ENCODE data around the gene BCAS3. TPM values are rescaled to one million over a fixed set of nuclear protein-coding genes. Genes with fewer than 3 reads are reported as not detected.

BCAS3 gene
- total RNA-seq, 2 experiments from 2014 or later: 13.4 to 14.5 TPM

DNA sequence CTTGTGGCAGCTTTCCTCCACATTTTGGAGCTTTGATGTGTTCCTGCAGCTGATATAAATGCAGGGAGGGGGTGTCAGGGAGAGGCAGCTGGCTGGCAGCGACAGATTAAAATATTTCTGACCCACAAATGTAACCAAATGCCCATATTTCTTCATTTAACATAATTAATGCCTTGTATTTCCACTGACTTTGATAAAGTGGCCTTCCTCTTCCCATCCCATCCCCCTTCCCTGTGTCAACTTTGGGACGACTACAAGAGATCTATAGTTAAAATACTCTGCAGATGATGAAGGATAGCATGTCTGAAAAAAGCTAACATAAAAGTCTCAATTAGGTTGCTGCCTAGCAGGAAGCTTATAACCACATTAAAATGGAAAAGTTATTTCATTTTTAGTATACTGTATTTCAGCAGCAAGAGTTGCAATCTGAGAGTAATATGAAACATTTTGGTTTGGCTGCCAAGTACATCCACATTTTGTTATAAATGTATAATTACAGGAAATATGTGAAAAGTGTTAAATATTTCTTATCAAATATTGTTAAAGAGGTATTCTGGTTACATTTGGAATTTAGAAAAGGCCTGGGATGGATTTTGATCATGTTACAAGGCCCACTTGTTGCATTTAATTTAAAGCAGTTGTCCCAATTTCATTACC is 483.3 kb downstream of the BCAS3 start:
- Histone ChIP-seq H4K20me1 (ENCODE audit: insufficient read depth, low read length) (no peaks in the 10 kb centered on the region), H3K4me2 (ENCODE audit: low read length) (no peak overlapping the region), H3K27ac (ENCODE audit: low read depth, low read length, poor library complexity, severe bottlenecking) (no peak overlapping the region), H3K79me2 (ENCODE audit: insufficient read depth, low read depth, low read length) (no peaks in the 10 kb centered on the region), H3K9me3 (ENCODE audit: low read length) (no peaks in the 10 kb centered on the region), H2AFZ (ENCODE audit: low read length) (no peak overlapping the region), H3K9me2 (ENCODE audit: insufficient read depth, low read length) (no peaks in the 10 kb centered on the region), H3K36me3 (ENCODE audit: insufficient read depth, low read length) (no peaks in the 10 kb centered on the region), H3K4me1 (ENCODE audit: insufficient read depth, low read length, poor library complexity, severe bottlenecking) (no peaks in the 10 kb centered on the region), H3K4me3 (ENCODE audit: low read depth, low read length, poor library complexity, severe bottlenecking) (no peak overlapping the region)
- ChIA-PET POLR2A (no interaction called here), CTCF (ENCODE audit: unreplicated experiment) (interaction anchor here (0.5 kb wide), 1 partner anchor 215 kb away, joined by 3 read pairs; no protein-coding TSS in a partner anchor)
- DNase-seq (ENCODE audit: low spot score): no peak
- intact Hi-C loops (cut with micrococcal nuclease; ENCODE audit: unreplicated experiment): no loop called here
- no TSS peak for BruUV-seq (replicated peaks)
- TF ChIP-seq, protein P1, sequence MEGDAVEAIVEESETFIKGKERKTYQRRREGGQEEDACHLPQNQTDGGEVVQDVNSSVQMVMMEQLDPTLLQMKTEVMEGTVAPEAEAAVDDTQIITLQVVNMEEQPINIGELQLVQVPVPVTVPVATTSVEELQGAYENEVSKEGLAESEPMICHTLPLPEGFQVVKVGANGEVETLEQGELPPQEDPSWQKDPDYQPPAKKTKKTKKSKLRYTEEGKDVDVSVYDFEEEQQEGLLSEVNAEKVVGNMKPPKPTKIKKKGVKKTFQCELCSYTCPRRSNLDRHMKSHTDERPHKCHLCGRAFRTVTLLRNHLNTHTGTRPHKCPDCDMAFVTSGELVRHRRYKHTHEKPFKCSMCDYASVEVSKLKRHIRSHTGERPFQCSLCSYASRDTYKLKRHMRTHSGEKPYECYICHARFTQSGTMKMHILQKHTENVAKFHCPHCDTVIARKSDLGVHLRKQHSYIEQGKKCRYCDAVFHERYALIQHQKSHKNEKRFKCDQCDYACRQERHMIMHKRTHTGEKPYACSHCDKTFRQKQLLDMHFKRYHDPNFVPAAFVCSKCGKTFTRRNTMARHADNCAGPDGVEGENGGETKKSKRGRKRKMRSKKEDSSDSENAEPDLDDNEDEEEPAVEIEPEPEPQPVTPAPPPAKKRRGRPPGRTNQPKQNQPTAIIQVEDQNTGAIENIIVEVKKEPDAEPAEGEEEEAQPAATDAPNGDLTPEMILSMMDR (conservative IDR thresholded peaks at IDR 0.05; ENCODE audit: low read length): no peak
- TF ChIP-seq EZH2phosphoT487 (IDR thresholded peaks at IDR 0.05; ENCODE audit: borderline replicate concordance, low read depth, low read length): no peak

DNA sequence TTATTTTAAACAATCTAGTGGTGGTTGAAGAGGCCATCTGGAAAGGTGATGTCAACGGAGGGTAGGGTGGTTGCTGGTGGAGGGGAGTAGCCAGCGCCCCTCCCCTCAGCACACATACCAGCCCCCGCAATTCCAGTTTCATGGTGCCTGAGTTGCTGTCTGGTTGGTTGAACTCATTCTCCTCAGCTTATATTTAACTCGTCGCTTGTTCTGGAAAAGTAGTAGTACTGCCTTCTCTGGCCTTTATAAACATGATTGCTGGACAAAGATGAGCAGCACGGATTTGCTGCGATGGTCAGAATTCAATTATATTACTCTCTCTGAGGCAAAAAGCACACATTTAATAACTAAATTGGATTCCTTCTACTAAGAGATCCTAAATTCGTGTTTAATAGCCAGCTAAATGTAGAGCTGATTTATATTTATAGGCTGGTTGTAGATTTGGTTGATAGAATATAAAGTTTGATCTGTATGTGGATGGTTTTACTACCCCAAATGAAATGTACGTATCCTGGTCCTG is 484.0 kb downstream of the BCAS3 start:
- H3K9me3 ChIP-seq (ENCODE audit: low read length): no peaks in the 10 kb centered on the region
- no peaks in the 10 kb centered on the region for H4K20me1 ChIP-seq (ENCODE audit: insufficient read depth, low read length)
- no peaks in the 10 kb centered on the region for H3K36me3 ChIP-seq (ENCODE audit: insufficient read depth, low read length)
- POLR2A ChIA-PET: no interaction called here
- DNase-seq (ENCODE audit: low spot score): no peak
- no peaks in the 10 kb centered on the region for H3K4me1 ChIP-seq (ENCODE audit: insufficient read depth, low read length, poor library complexity, severe bottlenecking)
- intact Hi-C loops (cut with micrococcal nuclease; ENCODE audit: unreplicated experiment): no loop called here
- no peak overlapping the region for H3K27ac ChIP-seq (ENCODE audit: low read depth, low read length, poor library complexity, severe bottlenecking)
- no peaks in the 10 kb centered on the region for H3K79me2 ChIP-seq (ENCODE audit: insufficient read depth, low read depth, low read length)
- H3K4me3 ChIP-seq (ENCODE audit: low read depth, low read length, poor library complexity, severe bottlenecking): no peak overlapping the region
- TF ChIP-seq EZH2phosphoT487 (IDR thresholded peaks at IDR 0.05; ENCODE audit: borderline replicate concordance, low read depth, low read length): no peak
- TF ChIP-seq, protein P1 (conservative IDR thresholded peaks at IDR 0.05; ENCODE audit: low read length): no peak
- no peak overlapping the region for H3K4me2 ChIP-seq (ENCODE audit: low read length)
- no peak overlapping the region for H2AFZ ChIP-seq (ENCODE audit: low read length)
- no TSS peak for BruUV-seq (replicated peaks)
- no peaks in the 10 kb centered on the region for H3K9me2 ChIP-seq (ENCODE audit: insufficient read depth, low read length)
- CTCF ChIA-PET (ENCODE audit: unreplicated experiment): no interaction called here

DNA sequence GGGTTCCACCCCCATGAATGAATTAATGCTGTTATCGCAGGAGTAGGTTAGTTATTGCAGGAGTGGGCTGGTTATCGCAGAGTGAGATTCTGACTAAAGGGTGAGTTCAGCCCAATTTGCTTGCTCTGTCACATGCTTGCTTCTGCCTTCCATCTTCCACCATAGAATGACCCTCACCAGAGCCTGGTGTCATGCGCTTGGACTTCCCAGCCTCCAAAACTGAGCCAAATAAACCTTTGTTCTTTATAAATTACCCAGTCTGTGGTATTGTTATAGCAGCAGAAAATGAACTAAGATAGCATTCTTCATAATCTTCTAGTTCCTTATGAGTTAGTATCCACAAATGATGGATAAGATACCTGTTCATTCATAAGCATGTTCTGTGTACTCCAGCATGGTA is 486.9 kb downstream of the BCAS3 start:
- intact Hi-C loops (cut with micrococcal nuclease; ENCODE audit: unreplicated experiment): no loop called here
- no TSS peak for BruUV-seq (replicated peaks)
- H3K9me3 ChIP-seq (ENCODE audit: low read length): no peaks in the 10 kb centered on the region
- H3K9me2 ChIP-seq (ENCODE audit: insufficient read depth, low read length): no peaks in the 10 kb centered on the region
- ChIA-PET POLR2A (no interaction called here), CTCF (ENCODE audit: unreplicated experiment) (no interaction called here)
- no peak for TF ChIP-seq EZH2phosphoT487 (IDR thresholded peaks at IDR 0.05; ENCODE audit: borderline replicate concordance, low read depth, low read length)
- TF ChIP-seq, protein P1 (conservative IDR thresholded peaks at IDR 0.05; ENCODE audit: low read length): no peak
- no peak overlapping the region for H2AFZ ChIP-seq (ENCODE audit: low read length)
- no peak overlapping the region for H3K4me3 ChIP-seq (ENCODE audit: low read depth, low read length, poor library complexity, severe bottlenecking)
- no peaks in the 10 kb centered on the region for H4K20me1 ChIP-seq (ENCODE audit: insufficient read depth, low read length)
- H3K79me2 ChIP-seq (ENCODE audit: insufficient read depth, low read depth, low read length): no peaks in the 10 kb centered on the region
- H3K36me3 ChIP-seq (ENCODE audit: insufficient read depth, low read length): no peaks in the 10 kb centered on the region
- no peak overlapping the region for H3K27ac ChIP-seq (ENCODE audit: low read depth, low read length, poor library complexity, severe bottlenecking)
- no peak overlapping the region for H3K4me2 ChIP-seq (ENCODE audit: low read length)
- H3K4me1 ChIP-seq (ENCODE audit: insufficient read depth, low read length, poor library complexity, severe bottlenecking): no peaks in the 10 kb centered on the region
- DNase-seq (ENCODE audit: low spot score): no peak
